Small intestine (tissue), 7 donors: ENCODE measurements around the gene PHLPP1. TPM values are rescaled to one million over a fixed set of nuclear protein-coding genes. Genes with fewer than 3 reads are reported as not detected.

Source experiments
- DNase-seq, 2 donors: peaks; one replicate each; pipeline versions ENCODE4 v3.0.0 to v3.0.0-alpha.2; 2013
- FAIRE-seq: peaks from 2 replicates; lab custom pipeline; 2012; peaks lifted over from hg19 to GRCh38; lab: Jason Lieb, UNC
- H3K27ac ChIP-seq, 3 donors: one replicate each; pipeline ENCODE4 v1.5.1; 2013; ENCODE audit warnings: low read length in 2 of 3, mild to moderate bottlenecking in 2 of 3, control low read depth in 1 of 3, inconsistent platforms in 1 of 3, low read depth in 1 of 3, moderate library complexity in 1 of 3
- H3K27me3 ChIP-seq, 3 donors: one replicate each; pipeline ENCODE4 v1.6.1; 2013; ENCODE audit warnings: low read length in 3 of 3, inconsistent platforms in 1 of 3; ENCODE audit not compliant: control insufficient read depth in 3 of 3, insufficient read depth in 3 of 3
- H3K36me3 ChIP-seq, 3 donors: one replicate each; pipeline ENCODE4 v1.6.1; 2013; ENCODE audit warnings: low read length in 3 of 3, inconsistent platforms in 1 of 3, low read depth in 1 of 3, mild to moderate bottlenecking in 1 of 3, moderate library complexity in 1 of 3; ENCODE audit not compliant: control insufficient read depth in 3 of 3, insufficient read depth in 2 of 3
- H3K4me1 ChIP-seq, 3 donors: one replicate each; pipeline ENCODE4 v1.6.1; 2013; ENCODE audit warnings: low read length in 2 of 3, inconsistent platforms in 1 of 3, low read depth in 1 of 3, mild to moderate bottlenecking in 1 of 3, moderate library complexity in 1 of 3; ENCODE audit not compliant: control insufficient read depth in 3 of 3, insufficient read depth in 2 of 3
- H3K4me3 ChIP-seq, 3 donors: one replicate each; pipeline ENCODE4 v1.5.1; 2013; ENCODE audit warnings: low read length in 3 of 3, control low read depth in 1 of 3, inconsistent platforms in 1 of 3, low read depth in 1 of 3, mild to moderate bottlenecking in 1 of 3, moderate library complexity in 1 of 3
- H3K9me3 ChIP-seq, 2 donors: one replicate each; pipeline ENCODE4 v1.6.1; 2013; ENCODE audit warnings: low read depth in 1 of 2, low read length in 1 of 2; ENCODE audit not compliant: control insufficient read depth in 2 of 2, insufficient read depth in 1 of 2
- WGBS, 3 donors: extraction: QIAGEN DNeasy Blood & Tissue Kit; methylation state at CpG; one replicate each; pipeline ENCODE4 v1.1.7; 2013; 5-methylcytosine and 5-hydroxymethylcytosine counted together
- polyA plus RNA-seq, 4 donors: library from polyadenylated mRNA; stranded (reverse) in 3 of 4; unstranded in 1 of 4; fragments of 200-250 nt in 3 of 4; fragments of 120-200 nt in 1 of 4; gene quantifications; one replicate each; pipeline versions ENCODE4 v1.2.1 to v1.2.3, GENCODE V29; 2013
- donor health status: healthy with polysubstance abuse.
- donor health status: control.
- donor health status: control.
- donor health status: Bipolar disorder and iron deficiency.
- donor health status: healthy.

Gene PHLPP1
- polyA plus RNA-seq, 4 donors, result 3.2 to 13.1 (median 5.4) TPM

DNA sequence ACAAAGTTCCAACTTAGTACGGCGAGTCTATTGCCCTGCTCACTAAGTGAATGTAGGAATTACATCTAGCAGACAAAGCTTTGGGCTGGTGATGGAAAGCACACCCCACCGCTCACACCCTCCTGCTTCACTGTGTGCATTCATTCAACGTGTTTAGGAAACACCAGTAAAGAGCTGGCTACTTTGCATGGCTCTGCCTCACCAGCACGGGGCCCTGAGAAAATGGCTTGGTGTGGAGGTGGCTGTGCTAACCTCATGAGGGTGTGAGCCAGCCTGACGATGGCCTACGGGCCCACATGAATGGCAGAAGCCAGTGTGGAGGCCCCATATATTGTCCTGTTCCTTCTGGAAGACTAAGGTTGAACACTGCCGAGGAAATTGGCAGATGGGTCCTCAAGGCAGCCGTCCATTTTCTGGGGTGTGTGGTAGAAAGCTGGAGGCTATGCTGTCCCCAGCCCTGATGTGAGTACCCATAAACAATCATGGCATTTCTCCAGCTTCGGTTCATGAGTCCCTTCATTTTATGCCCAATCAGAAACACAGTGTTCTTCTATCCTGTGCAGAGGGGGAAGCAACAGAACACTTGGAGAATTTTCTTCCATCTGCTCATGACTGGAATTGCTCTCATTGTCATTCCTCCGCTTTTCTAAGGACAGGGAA is 269.4 kb downstream of the PHLPP1 start:
- no peak overlapping the region for H3K27ac ChIP-seq
- no peak for DNase-seq
- 87 to 91% (median 89%) methylated on average over 11 of the region's 11 CpGs for WGBS, 3 donors
- peaks cover 0 to 2% (median 0%) of the 10 kb centered on the region in 3 donors for H3K4me1 ChIP-seq
- H3K4me3 ChIP-seq, result no peak overlapping the region
- no peaks in the 10 kb centered on the region for H3K9me3 ChIP-seq
- peaks cover 0 to 13% (median 0%) of the 10 kb centered on the region in 3 donors for H3K36me3 ChIP-seq
- no peaks in the 10 kb centered on the region for H3K27me3 ChIP-seq
- no peak for FAIRE-seq

GRCh38 chr18:62986490-62986889 is 271.1 kb downstream of the PHLPP1 start:
- 84 to 91% (median 86%) methylated on average over 2 of the region's 2 CpGs for WGBS, 3 donors
- H3K36me3 ChIP-seq, result peaks cover 0 to 4% (median 0%) of the 10 kb centered on the region in 3 donors
- no peak overlapping the region for H3K4me3 ChIP-seq
- H3K9me3 ChIP-seq, result no peaks in the 10 kb centered on the region
- peaks cover 0 to 2% (median 0%) of the 10 kb centered on the region in 3 donors for H3K4me1 ChIP-seq
- H3K27me3 ChIP-seq, result no peaks in the 10 kb centered on the region
- DNase-seq (no peak), FAIRE-seq (no peak)
- H3K27ac ChIP-seq, result no peak overlapping the region

DNA sequence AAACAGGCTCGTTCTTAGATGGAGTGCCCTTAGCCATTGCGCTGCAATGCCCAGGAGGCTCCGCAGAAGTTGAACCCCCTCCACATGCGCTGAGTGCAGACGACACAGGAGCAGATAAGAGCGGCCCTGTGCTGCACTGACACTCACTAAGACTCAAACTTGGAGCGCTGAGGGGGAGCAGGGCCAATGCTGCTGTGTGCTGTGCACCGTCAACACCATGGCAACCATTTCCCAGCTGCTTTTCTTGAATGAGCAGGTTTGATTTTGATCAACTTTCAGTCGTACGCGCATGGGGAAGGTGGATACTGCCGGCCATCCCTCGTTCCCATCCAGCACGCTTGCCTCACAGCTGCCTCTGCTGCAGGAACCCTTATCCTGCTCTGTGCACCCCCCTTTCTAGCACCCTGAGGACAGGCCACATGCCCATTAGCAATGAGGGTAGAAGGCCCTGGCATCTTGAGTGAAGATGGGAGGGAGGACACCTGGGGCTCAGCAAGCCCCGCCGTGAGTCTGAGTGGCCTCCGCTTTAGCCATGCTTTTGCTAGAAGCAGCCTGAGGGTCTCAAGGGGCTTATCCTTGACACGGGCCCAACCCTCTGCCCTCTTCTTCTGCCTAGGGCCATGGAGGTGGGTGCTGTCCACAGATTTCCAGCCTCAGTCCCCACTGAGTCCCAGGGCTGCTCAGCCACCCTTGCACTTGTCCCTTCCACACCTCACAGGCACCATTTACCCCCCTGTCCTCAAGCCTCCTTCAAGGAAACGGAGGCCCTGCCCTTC is 271.9 kb downstream of the PHLPP1 start:
- Histone ChIP-seq H3K27ac (no peak overlapping the region), H3K4me3 (no peak overlapping the region), H3K9me3 (no peaks in the 10 kb centered on the region), H3K4me1 (peaks cover 0 to 2% (median 0%) of the 10 kb centered on the region in 3 donors), H3K27me3 (no peaks in the 10 kb centered on the region), H3K36me3 (no peaks in the 10 kb centered on the region)
- 85 to 91% (median 89%) methylated on average over 19 of the region's 19 CpGs for WGBS, 3 donors
- no peak for DNase-seq
- FAIRE-seq, result no peak

DNA sequence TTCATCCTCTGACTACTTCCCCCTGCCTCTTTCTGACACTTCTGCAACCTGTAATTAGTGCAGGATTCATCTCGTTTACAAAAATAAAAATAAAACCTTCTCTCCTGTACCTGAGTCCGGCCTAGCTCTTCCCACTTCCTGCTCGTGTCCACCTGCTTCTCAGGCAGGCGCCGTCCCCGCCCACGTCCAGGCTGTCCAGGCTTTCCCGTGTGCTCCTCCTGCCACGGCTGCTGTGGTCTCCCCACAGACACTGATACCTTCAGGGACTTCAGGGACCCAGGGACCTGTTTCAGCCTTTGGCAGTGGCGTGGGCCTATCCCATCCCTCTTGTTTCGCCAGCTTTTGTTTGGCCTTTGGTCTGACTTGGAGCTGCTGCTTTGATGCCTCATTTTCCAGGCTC is 272.5 kb downstream of the PHLPP1 start:
- H3K27ac ChIP-seq, result no peak overlapping the region
- H3K4me1 ChIP-seq, result no peaks in the 10 kb centered on the region
- H3K4me3 ChIP-seq, result no peak overlapping the region
- no peaks in the 10 kb centered on the region for H3K36me3 ChIP-seq
- WGBS, 3 donors, result 57 to 81% (median 64%) methylated on average over 11 of the region's 11 CpGs
- DNase-seq, result no peak
- FAIRE-seq, result no peak
- H3K9me3 ChIP-seq, result no peaks in the 10 kb centered on the region
- no peaks in the 10 kb centered on the region for H3K27me3 ChIP-seq

DNA sequence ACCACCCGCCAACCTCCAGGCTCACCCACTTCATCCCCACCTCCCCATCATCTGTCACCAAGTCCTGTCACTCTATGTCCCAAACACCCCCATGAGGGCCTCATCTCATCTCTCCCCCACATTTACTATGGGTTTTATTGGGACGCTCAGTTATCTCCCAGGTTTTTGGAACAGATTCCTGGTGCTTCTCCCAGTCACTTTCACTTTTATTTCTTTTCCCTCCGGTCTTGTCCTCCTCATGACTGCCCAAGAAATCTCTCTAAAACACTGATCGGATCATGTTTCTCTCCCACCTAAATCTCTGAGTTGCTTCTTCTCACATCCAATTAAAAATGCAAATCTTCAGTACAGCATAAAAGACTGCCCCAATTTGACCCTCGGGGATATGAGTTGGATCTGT is 273.1 kb downstream of the PHLPP1 start:
- Histone ChIP-seq H3K4me3 (no peak overlapping the region), H3K27me3 (no peaks in the 10 kb centered on the region), H3K9me3 (no peaks in the 10 kb centered on the region), H3K27ac (no peak overlapping the region), H3K36me3 (no peaks in the 10 kb centered on the region), H3K4me1 (no peaks in the 10 kb centered on the region)
- DNase-seq (no peak), FAIRE-seq (no peak)
- WGBS, 3 donors, result 53 to 61% (median 60%) methylated on average over 5 of the region's 5 CpGs

DNA sequence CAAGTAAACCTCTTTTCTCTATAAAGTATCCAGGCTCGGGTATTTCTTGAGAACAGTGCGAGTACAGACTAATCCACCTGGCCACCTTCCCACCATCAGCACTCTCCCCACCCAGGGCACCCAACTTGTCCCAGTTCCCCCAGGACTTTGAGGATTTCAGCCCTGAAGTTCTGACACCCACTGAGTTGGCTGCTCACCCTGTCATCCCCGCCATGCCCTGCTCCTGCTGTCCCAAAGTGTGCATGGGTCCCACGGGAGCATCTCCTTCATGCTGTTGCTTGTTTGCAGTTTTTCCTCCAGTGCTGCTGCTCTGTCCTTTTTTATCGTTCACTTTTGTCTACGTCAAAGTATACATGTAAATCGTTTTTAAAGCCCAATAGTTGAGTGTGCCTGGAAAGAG is 273.9 kb downstream of the PHLPP1 start:
- no peak for FAIRE-seq
- 82 to 86% (median 86%) methylated on average over 7 of the region's 7 CpGs for WGBS, 3 donors
- DNase-seq, result no peak
- Histone ChIP-seq H3K36me3 (no peaks in the 10 kb centered on the region), H3K9me3 (no peaks in the 10 kb centered on the region), H3K4me1 (no peaks in the 10 kb centered on the region), H3K4me3 (no peak overlapping the region), H3K27ac (no peak overlapping the region), H3K27me3 (no peaks in the 10 kb centered on the region)

GRCh38 chr18:62990653-62991052 is 275.3 kb downstream of the PHLPP1 start:
- Histone ChIP-seq H3K27ac (no peak overlapping the region), H3K36me3 (no peaks in the 10 kb centered on the region), H3K4me1 (no peaks in the 10 kb centered on the region), H3K4me3 (no peak overlapping the region), H3K9me3 (no peaks in the 10 kb centered on the region), H3K27me3 (no peaks in the 10 kb centered on the region)
- 55 to 64% (median 63%) methylated on average over 1 of the region's 1 CpG for WGBS, 3 donors
- FAIRE-seq (no peak), DNase-seq (no peak)

GRCh38 chr18:62991389-62991788 is 276.0 kb downstream of the PHLPP1 start:
- H3K4me3 ChIP-seq, result no peak overlapping the region
- WGBS, 3 donors, result 90 to 91% (median 91%) methylated on average over 8 of the region's 8 CpGs
- H3K27ac ChIP-seq, result no peak overlapping the region
- H3K9me3 ChIP-seq, result no peaks in the 10 kb centered on the region
- no peaks in the 10 kb centered on the region for H3K4me1 ChIP-seq
- DNase-seq, result no peak
- no peak for FAIRE-seq
- H3K27me3 ChIP-seq, result no peaks in the 10 kb centered on the region
- H3K36me3 ChIP-seq, result no peaks in the 10 kb centered on the region
